ENCODE results near the gene TMEM201.
"Not testable (repeated sequence)": the region's sequence is repeated elsewhere in the genome, so short reads cannot be mapped to it uniquely, and the experiment has no call there.

The TMEM201 gene

GRCh38 chr1:9557624-9558023, 31.1 kb upstream of the TMEM201 start:
- TF ChIP-seq CTCF (IDR thresholded peaks at IDR 0.05; ENCODE audit: poor library complexity, severe bottlenecking): no peak
- H3K27ac ChIP-seq (ENCODE audit: poor library complexity, severe bottlenecking): no peak overlapping the region
- H3K36me3 ChIP-seq (ENCODE audit: low read depth): peaks cover 43% of the 10 kb centered on the region
- peaks cover 15% of the 10 kb centered on the region for H3K4me1 ChIP-seq (ENCODE audit: insufficient read depth, poor library complexity, severe bottlenecking)
- H3K9me3 ChIP-seq (ENCODE audit: severe bottlenecking): no peaks in the 10 kb centered on the region
- no peak overlapping the region for H3K4me3 ChIP-seq (ENCODE audit: severe bottlenecking)
- no peaks in the 10 kb centered on the region for H3K27me3 ChIP-seq (ENCODE audit: insufficient read depth, poor library complexity, severe bottlenecking)
- ATAC-seq (ENCODE audit: low read depth) (no peak), DNase-seq (ENCODE audit: low spot score) (no peak)

GRCh38 chr1:9558271-9558945, 30.3 kb upstream of the TMEM201 start:
- Histone ChIP-seq H3K4me1 (ENCODE audit: insufficient read depth, poor library complexity, severe bottlenecking) (peaks cover 15% of the 10 kb centered on the region), H3K36me3 (ENCODE audit: low read depth) (peaks cover 43% of the 10 kb centered on the region), H3K4me3 (ENCODE audit: severe bottlenecking) (no peak overlapping the region), H3K9me3 (ENCODE audit: severe bottlenecking) (no peaks in the 10 kb centered on the region), H3K27ac (ENCODE audit: poor library complexity, severe bottlenecking) (no peak overlapping the region), H3K27me3 (ENCODE audit: insufficient read depth, poor library complexity, severe bottlenecking) (no peaks in the 10 kb centered on the region)
- ATAC-seq (ENCODE audit: low read depth) (no peak), DNase-seq (ENCODE audit: low spot score) (no peak)
- TF ChIP-seq CTCF (IDR thresholded peaks at IDR 0.05; ENCODE audit: poor library complexity, severe bottlenecking): no peak

GRCh38 chr1:9558946-9559545, 29.7 kb upstream of the TMEM201 start:
- no peak overlapping the region for H3K27ac ChIP-seq (ENCODE audit: poor library complexity, severe bottlenecking)

GRCh38 chr1:9559673-9560072, 29.0 kb upstream of the TMEM201 start:
- no peaks in the 10 kb centered on the region for H3K9me3 ChIP-seq (ENCODE audit: severe bottlenecking)
- no peaks in the 10 kb centered on the region for H3K27me3 ChIP-seq (ENCODE audit: insufficient read depth, poor library complexity, severe bottlenecking)
- ATAC-seq (ENCODE audit: low read depth) (no peak), DNase-seq (ENCODE audit: low spot score) (no peak)
- no peak overlapping the region for H3K27ac ChIP-seq (ENCODE audit: poor library complexity, severe bottlenecking)
- H3K4me1 ChIP-seq (ENCODE audit: insufficient read depth, poor library complexity, severe bottlenecking): peaks cover 15% of the 10 kb centered on the region
- H3K36me3 ChIP-seq (ENCODE audit: low read depth): peaks cover 31% of the 10 kb centered on the region
- TF ChIP-seq CTCF (IDR thresholded peaks at IDR 0.05; ENCODE audit: poor library complexity, severe bottlenecking): no peak
- H3K4me3 ChIP-seq (ENCODE audit: severe bottlenecking): no peak overlapping the region

More at GRCh38 chr1:9558946-9559545, 29.7 kb upstream of the TMEM201 start:
- H3K4me1 ChIP-seq (ENCODE audit: insufficient read depth, poor library complexity, severe bottlenecking): peaks cover 15% of the 10 kb centered on the region
- H3K27me3 ChIP-seq (ENCODE audit: insufficient read depth, poor library complexity, severe bottlenecking): no peaks in the 10 kb centered on the region
- H3K9me3 ChIP-seq (ENCODE audit: severe bottlenecking): no peaks in the 10 kb centered on the region
- no peak for DNase-seq (ENCODE audit: low spot score)
- H3K4me3 ChIP-seq (ENCODE audit: severe bottlenecking): no peak overlapping the region
- no peak for TF ChIP-seq CTCF (IDR thresholded peaks at IDR 0.05; ENCODE audit: poor library complexity, severe bottlenecking)
- H3K36me3 ChIP-seq (ENCODE audit: low read depth): peaks cover 37% of the 10 kb centered on the region
- no peak for ATAC-seq (ENCODE audit: low read depth)

GRCh38 chr1:9560090-9560489, 28.6 kb upstream of the TMEM201 start:
- DNase-seq (ENCODE audit: low spot score); H3K27ac ChIP-seq (ENCODE audit: poor library complexity, severe bottlenecking); H3K9me3 ChIP-seq (ENCODE audit: severe bottlenecking); ATAC-seq (ENCODE audit: low read depth); H3K4me3 ChIP-seq (ENCODE audit: severe bottlenecking); H3K27me3 ChIP-seq (ENCODE audit: insufficient read depth, poor library complexity, severe bottlenecking): not testable (repeated sequence)
- Histone ChIP-seq H3K36me3 (ENCODE audit: low read depth) (peaks cover 28% of the 10 kb centered on the region), H3K4me1 (ENCODE audit: insufficient read depth, poor library complexity, severe bottlenecking) (peaks cover 14% of the 10 kb centered on the region)

Measured in RWPE2 (cell line).